Kidney glomerular epithelial cell (primary cell): ENCODE results near the gene LIN52.

Experiments used
- DNase-seq: peaks from one replicate; lab custom pipeline; 2025; lab: John Stamatoyannopoulos, UW

The LIN52 gene

GRCh38 chr14:74084277-74085046 is at the start of gene LIN52, which contains the start of gene ALDH6A1:
Gene LIN52 (plus strand): TSS chr14:74084956. CDS start chr14:74084975, 19 bp downstream.
Gene ALDH6A1 (minus strand): TSS chr14:74084453. CDS start chr14:74084394, 59 bp downstream.
- DNase-seq = peak; percentile 100

- no peak for DNase-seq
Observed at GRCh38 chr14:74035556-74035955, 49.2 kb upstream of the LIN52 start.

GRCh38 chr14:74038020-74038859 is 46.5 kb upstream of the LIN52 start:
- peak; percentile 44 for DNase-seq

GRCh38 chr14:74042296-74042695 is 42.5 kb upstream of the LIN52 start:
- no peak for DNase-seq

GRCh38 chr14:74045522-74045921 is 39.2 kb upstream of the LIN52 start:
- no peak for DNase-seq

GRCh38 chr14:74048281-74048680 is 36.5 kb upstream of the LIN52 start:
- DNase-seq = no peak

GRCh38 chr14:74049876-74050495 is 34.8 kb upstream of the LIN52 start:
- DNase-seq = no peak

- no peak for DNase-seq
Observed at GRCh38 chr14:74062809-74063150, 22.0 kb upstream of the LIN52 start.

GRCh38 chr14:74064426-74064825 is 20.3 kb upstream of the LIN52 start:
- no peak for DNase-seq

GRCh38 chr14:74064883-74065282 is 19.9 kb upstream of the LIN52 start:
- DNase-seq = no peak

GRCh38 chr14:74065746-74066575 is 18.8 kb upstream of the LIN52 start:
- DNase-seq = no peak

GRCh38 chr14:74077401-74077800 is 7.4 kb upstream of the LIN52 start:
- DNase-seq = no peak

GRCh38 chr14:74080820-74081460 is 3.8 kb upstream of the LIN52 start:
- peak; percentile 8 for DNase-seq

- DNase-seq = no peak
Observed at GRCh38 chr14:74081491-74081890, 3.3 kb upstream of the LIN52 start.

- DNase-seq = no peak
Observed at GRCh38 chr14:74083161-74083560, 1.6 kb upstream of the LIN52 start.

- no peak for DNase-seq
Observed at GRCh38 chr14:74083784-74084276, 926 bp upstream of the LIN52 start.

- peak; percentile 43 for DNase-seq
Observed at GRCh38 chr14:74085047-74085637, 386 bp downstream of the LIN52 start.

GRCh38 chr14:74085828-74086227 is 1.1 kb downstream of the LIN52 start:
- no peak for DNase-seq

GRCh38 chr14:74089251-74090020 is 4.7 kb downstream of the LIN52 start:
- DNase-seq = no peak

GRCh38 chr14:74105381-74105780 is 20.6 kb downstream of the LIN52 start:
- no peak for DNase-seq
